ENCODE measurements around the gene DDX10. TPM values are rescaled to one million over a fixed set of nuclear protein-coding genes. Genes with fewer than 3 reads are reported as not detected.

The DDX10 gene
- total RNA-seq, 1 experiment from 2014 or later: 23.3 TPM

Other genes starting within 250 kb of the DDX10 start
- 0.55 and 0.64 TPM in 2 replicates for gene C11orf65, start 197.5 kb upstream of the DDX10 start, total RNA-seq (2014; rRNA removed; shearing (Covaris generic))
- 15.0 and 16.5 TPM in 2 replicates for gene POGLUT3, start 166.7 kb upstream of the DDX10 start, total RNA-seq (2014; rRNA removed; shearing (Covaris generic))
- 0.27 and 0.71 TPM in 2 replicates for gene EXPH5, start 71.3 kb upstream of the DDX10 start, total RNA-seq (2014; rRNA removed; shearing (Covaris generic))